ENCODE data around the gene TIMM22.

TIMM22 gene

GRCh38 chr17:1011760-1012735 is 15.1 kb downstream of the TIMM22 start:
- FAIRE-seq (no peak), DNase-seq (ENCODE audit: insufficient read length, low spot score) (no peak)
- no peak for TF ChIP-seq CTCF (IDR thresholded peaks at IDR 0.05; ENCODE audit: insufficient read depth, missing control alignments)

DNA sequence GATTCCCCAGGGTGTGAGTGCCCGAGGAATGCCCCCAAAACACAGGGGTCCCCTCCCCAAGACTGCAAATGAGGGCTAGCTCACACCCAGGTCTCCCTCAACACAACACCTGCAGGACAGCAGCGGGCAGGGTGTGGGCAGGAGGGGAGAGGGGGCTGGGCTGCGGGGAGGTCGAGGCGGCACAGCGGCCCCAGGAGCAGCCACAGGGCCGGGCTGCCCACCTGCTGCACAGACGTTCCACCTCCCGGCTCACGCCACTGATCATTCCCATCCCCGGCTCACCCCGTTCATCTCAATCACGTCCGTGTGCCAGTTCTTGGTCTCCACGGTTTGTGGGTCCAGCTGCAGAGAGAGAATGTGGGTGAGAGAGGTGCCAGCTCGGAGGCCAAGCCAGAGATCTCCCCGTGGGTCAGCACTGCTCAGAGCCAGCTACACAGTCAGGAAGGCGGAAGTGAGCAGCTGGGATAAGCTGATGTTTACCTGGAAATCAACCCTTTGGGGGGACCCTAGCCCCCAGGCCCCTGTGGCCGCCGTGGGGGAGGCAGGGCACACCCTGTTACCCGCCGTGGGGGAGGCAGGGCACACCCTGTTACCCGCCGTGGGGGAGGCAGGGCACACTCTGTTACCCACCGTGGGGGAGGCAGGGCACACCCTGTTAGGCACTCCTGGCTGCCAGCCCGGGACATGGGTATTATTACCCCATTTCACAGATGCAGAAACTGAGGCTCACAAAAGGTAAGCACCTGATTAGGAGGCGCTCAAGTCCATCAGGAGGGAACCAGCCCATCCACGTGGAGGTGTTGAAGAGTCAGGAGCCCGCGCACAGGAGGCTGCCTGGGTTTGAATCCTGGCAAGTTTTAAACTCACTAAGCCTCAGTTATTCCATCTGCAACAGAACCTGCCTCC is 16.1 kb downstream of the TIMM22 start:
- FAIRE-seq (no peak), DNase-seq (ENCODE audit: insufficient read length, low spot score) (no peak)
- TF ChIP-seq CTCF (IDR thresholded peaks at IDR 0.05; ENCODE audit: insufficient read depth, missing control alignments), result no peak

DNA sequence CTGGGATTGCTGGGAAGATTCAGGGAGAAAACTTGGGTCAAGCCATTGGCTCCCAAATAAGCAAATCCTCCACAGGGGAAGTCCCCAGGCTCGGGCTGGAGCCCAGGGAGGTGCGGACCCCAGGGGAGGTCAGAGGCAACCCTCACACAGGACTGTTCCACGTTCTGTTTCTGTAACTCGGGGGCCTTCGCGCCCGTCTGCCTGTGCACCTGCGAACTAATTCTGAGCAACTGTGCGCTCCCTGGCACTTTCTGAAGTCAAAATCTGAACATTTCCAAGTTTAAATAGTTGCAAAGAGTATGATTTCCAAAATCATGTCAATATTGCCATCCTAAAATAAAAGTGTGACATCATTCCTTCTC is 16.8 kb downstream of the TIMM22 start:
- DNase-seq (ENCODE audit: insufficient read length, low spot score) (no peak), FAIRE-seq (no peak)
- no peak for TF ChIP-seq CTCF (IDR thresholded peaks at IDR 0.05; ENCODE audit: insufficient read depth, missing control alignments)

DNA sequence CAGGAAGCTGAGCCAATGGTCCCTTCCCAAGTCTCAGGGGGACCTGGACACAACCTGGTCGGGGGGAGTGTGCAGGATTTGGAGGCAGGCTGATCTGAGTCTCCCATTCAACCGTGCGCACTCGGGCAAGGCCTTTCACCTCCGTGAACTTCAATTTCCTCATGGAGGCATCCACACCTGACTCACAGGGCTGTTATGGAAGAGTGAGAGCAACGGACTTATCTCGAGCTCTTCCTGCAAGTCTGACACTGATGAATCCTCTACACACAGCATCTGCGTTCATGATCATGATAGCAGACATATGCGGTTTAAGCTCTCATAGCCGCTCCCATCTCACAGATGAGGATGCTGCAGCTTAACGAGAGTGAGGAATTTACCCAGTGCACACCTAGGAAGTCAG is 21.6 kb downstream of the TIMM22 start:
- FAIRE-seq (no peak), DNase-seq (ENCODE audit: insufficient read length, low spot score) (no peak)
- TF ChIP-seq CTCF (IDR thresholded peaks at IDR 0.05; ENCODE audit: insufficient read depth, missing control alignments), result no peak

- no peak for TF ChIP-seq CTCF (IDR thresholded peaks at IDR 0.05; ENCODE audit: insufficient read depth, missing control alignments)
- DNase-seq (ENCODE audit: insufficient read length, low spot score) (no peak), FAIRE-seq (no peak)
Measured at GRCh38 chr17:1019451-1019850, 22.5 kb downstream of the TIMM22 start.

GRCh38 chr17:1021147-1021546 is 24.2 kb downstream of the TIMM22 start:
- DNase-seq (ENCODE audit: insufficient read length, low spot score) (no peak), FAIRE-seq (no peak)
- TF ChIP-seq CTCF (IDR thresholded peaks at IDR 0.05; ENCODE audit: insufficient read depth, missing control alignments), result no peak
